ENCODE data around the gene ASPDH.

DNA sequence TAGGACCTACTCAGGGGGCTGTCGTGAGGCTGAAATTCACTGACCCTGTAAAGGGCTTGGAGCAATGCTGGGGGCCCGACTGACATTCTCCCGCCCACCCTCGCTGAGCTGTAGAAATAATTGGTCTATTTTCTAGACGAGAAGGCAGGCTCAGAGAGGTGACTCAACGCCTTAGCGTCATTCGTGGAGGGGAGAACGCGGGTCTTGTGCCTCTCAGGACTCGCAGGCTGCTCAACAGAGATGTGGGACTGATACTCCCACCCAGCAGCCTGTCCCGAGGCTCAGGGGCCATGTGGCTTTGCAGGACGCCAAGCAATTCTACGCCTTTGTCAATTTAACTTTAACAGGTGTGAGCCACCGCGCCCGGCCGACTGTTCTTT lies 23.6 kb upstream of the ASPDH start:
- TF ChIP-seq FOS (IDR thresholded peaks at IDR 0.05; ENCODE audit: low read depth, low read length) (no peak), MAZ (IDR thresholded peaks at IDR 0.05; ENCODE audit: borderline replicate concordance, low read depth, low read length) (no peak), MXI1 (IDR thresholded peaks at IDR 0.05; ENCODE audit: borderline replicate concordance, low read depth, low read length) (no peak)
